ENCODE results near the gene TTC3.
"Not testable (repeated sequence)": the region's sequence is repeated elsewhere in the genome, so short reads cannot be mapped to it uniquely, and the experiment has no call there.

The TTC3 gene

DNA sequence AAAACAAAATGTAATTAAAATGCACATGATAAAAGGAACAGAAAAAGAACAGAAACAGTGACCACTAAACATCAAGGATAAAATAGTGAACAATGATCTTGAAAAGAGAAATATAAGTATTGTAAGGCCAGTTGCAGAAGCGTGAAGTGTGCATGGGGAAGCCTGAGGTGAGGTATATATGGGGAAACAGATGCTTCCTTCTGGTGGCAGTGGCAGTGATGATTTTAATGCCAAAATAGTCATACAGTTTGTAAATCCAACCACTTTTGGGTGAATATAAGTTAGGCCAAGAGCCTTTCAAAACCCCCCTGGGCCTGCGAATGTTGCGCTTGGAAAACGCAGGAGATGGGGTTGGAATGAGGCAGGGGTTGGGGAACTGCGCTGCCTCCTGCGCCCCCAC, 27.3 kb downstream of the TTC3 start:
- no peak for FAIRE-seq

DNA sequence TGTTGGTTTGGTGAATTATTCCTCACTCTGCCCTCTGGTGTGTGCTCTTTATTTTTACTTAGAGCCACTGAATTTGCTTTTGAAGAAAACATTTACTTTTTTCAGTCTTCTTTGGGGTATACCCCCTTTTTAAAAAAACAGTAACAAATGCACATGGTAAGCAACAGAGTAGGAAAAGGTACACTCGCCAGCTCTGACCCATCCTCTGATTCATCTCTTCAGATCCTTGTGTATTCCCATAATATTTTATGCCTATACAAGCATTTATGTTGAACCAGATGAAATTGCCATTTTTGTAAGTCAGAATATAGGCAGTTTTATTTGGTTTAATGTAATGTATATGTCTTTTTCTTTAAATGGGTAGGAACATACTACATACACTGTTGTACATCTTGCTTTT, 28.3 kb downstream of the TTC3 start:
- no peak for FAIRE-seq

DNA sequence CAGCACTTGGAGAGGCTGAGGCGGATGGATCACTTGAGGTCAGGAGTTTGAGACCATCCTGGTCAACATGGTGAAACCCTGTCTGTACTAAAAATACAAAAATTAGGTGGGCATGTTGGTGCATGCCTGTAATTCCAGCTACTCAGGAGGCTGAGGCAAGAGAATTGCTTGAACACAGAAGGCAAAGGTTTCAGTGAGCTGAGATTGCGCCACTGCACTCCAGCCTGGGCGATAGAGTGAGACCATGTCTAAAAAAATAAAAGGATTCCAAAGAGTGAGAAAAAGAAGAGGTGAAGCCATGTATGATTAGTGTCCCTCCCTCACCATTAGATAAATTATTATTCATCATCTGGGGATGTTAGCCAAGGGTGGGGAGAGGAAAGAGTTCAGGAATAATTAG, 29.7 kb downstream of the TTC3 start:
- FAIRE-seq, result not testable (repeated sequence)

DNA sequence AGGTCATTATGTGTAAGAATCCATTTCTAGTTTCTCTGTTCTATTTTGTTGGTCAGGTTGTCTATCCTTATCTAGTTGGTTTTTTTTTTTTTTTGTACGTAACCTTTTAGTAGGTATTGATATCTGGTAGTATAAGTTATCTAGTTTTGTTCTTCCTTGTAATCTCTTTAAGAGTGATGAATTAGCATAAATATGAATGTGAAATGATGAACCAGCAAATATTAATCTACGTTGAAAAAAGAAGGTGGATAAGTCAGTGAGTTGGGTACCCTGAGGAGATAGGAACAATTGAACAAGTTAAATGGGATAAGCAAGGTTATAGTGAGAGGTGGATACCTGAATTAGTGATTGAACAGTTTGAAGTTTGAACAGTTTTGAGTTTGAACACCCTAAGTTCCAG, 33.9 kb downstream of the TTC3 start:
- no peak for FAIRE-seq

DNA sequence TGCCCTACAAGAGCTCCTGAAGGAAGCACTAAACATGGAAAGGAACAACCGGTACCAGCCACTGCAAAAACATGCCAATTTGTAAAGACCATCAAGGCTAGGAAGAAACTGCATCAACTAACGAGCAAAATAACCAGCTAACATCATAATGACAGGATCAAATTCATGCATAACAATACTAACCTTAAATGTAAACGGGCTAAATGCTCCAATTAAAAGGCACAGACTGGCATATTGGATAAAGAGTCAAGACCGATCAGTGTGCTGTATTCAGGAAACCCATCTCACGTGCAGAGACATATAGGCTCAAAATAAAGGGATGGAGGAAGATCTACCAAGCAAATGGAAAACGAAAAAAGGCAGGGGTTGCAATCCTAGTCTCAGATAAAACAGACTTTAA, 38.0 kb downstream of the TTC3 start:
- FAIRE-seq, result not testable (repeated sequence)

DNA sequence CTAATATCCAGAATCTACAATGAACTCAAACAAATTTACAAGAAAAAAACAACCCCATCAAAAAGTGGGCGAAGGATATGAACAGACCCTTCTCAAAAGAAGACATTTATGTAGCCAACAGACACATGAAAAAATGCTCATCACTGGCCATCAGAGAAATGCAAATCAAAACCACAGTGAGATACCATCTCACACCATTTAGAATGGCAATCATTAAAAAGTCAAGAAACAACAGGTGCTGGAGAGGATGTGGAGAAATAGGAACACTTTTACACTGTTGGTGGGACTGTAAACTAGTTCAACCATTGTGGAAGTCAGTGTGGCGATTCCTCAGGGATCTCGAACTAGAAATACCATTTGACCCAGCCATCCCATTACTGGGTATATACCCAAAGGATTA, 41.2 kb downstream of the TTC3 start:
- FAIRE-seq, result not testable (repeated sequence)

DNA sequence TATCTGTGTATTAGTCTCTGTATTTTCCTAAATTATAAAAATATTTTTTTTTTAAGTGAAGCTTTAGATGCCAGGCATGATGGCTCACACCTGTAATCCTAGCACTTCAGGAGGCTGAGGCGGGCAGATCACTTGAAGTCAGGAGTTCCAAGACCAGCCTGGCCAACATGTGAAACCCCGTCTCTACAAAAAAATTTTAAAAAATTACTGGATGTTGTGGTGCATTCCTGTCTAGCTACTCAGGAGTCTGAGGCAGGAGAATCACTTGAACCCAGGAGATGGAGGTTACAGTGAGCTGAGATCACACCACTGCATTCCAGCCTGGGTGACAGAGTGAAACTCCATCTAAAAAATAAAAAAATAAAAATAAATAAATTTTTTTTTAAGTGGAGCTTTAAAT, 43.4 kb downstream of the TTC3 start:
- not testable (repeated sequence) for FAIRE-seq

DNA sequence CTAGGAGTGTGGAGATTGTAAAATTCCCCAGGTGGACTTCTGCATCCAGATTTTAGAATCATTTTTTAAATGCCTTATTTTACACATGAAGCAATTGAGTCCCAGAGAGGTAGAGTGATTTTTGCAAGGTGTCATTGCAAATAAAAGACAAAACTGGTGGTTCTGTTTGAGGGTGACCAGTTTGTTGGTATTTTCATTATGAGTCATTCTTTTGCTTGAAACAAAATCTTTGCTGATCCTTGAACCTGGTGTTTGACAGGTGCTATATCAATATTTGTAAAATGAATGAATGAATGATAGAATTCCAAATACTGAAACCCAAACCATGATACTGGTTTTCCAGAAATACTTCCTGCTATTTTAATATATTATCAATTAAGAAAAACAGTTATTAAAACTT, 44.1 kb downstream of the TTC3 start:
- FAIRE-seq, result no peak

DNA sequence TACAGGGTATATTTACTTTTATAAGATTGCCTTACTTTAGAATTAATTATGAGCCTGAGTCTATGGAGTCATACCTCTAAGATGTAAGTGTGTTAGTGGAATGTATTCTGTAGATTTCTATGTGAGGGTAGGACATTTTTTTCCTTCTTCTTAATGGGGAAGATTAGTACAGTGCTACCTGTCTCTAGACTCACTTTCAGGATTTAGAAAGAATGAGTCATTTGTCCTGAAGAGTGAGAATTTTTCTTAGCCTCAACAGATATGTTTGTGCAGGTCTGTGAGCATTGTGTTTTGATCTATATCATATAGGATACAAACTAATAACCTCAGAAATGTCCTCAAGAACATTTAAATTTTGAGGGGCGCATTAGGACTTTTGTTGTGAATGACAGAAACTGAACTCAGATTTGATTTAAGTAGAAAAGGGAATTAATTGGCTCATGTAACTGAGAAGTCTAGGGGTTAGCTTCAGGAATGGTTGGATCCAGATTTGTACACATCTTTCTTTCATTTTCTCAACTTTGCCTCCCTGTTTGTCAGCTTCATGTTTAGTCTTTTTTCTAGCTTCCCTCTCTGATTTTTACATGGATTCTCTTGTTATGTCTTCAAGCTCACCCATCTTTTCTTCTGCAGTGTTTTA, 45.3 kb downstream of the TTC3 start:
- no peak for FAIRE-seq

DNA sequence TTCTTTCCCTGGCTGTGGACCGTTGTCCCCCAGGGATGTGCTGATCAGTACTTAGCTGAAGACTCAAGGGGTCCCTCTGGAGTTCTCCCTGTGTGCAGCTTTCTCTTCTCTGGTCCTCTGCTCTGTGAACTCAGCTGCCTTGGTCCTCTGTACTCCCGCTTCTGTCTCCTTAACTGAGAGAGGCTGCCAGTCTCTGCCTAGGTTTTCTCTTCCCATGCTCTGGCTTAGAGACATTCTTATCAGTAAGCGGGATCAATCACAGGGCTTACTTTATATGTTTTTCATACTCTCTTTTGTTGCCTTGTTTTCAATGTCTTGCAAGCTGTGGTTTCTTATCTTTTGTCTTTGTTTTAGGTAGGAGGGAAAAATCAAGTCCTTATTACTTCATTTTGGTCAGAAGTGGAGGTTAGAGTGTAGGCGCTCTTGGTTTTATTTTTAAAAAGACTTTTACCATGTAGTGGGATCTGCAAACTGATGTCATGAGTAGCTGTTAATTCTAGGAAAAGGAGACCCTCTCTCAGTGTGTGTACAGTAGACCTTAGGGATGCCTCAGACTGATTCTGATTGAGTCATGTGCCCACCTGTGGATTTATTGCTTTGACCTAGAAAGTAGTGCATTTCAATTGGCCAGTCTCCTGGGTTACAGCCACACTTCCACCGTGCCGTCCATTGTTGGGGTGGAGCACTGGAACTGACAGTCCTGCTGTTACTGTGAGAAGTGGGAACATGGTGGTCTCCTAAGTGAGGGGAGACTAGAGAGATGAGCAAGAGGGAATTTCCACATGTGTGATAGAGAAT, 46.6 kb downstream of the TTC3 start:
- no peak for FAIRE-seq

DNA sequence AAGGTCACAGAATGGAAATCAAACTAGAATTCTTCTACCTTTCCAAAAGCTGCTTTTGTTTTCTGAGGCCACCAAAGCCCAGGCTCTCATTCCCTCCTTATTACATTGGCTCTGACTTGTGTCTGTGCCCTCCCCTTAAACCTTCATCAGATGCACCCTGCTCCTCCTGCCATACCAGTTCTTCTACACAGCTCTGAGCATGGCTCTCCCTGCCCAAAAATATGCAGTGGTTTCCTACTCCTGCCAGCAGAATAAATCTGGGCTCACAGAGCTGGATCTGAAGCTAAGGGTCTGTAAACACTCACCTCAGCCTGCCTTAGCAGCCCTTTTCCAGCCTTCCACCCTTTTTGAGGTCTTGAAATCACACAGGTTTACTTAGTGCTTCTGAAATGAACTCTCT, 55.0 kb downstream of the TTC3 start:
- no peak for FAIRE-seq

DNA sequence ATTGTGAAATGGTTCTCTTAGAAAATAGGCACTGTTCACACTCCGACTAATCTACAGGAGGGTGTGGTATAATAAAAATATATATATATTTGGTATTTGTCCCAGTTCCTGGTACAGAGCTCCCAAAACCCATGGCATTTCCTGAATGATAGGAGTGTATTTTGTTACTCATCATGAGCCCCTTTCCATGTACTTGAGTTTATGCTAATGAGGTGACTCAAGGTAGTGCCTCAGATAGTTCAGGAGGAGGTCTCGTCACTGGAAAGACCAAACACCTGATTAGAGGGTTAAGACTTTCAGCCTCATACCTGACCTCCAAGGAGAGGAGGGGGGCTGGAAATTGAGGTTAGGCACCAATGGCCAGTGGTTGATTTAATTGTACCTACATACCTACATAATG, 57.9 kb downstream of the TTC3 start:
- no peak for FAIRE-seq

DNA sequence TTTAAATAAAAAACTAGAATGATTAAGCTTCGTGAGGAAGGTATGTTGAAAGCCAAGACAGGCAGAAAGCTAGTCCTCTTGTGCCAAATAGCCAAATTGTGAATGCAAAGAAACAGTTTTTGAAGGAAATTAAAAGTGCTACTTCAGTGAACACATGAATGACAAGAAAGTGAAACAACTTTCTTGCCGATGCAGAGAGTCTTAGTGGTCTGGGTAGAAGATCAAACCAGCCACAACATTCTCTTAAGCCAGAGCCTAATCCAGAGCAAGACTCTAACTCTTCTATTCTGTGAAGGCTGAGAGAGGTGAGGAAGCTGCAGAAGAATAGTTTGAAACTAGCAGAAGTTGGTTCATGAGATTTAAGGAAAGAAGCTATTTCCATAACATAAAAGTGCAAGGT, 63.2 kb downstream of the TTC3 start:
- FAIRE-seq, result no peak

DNA sequence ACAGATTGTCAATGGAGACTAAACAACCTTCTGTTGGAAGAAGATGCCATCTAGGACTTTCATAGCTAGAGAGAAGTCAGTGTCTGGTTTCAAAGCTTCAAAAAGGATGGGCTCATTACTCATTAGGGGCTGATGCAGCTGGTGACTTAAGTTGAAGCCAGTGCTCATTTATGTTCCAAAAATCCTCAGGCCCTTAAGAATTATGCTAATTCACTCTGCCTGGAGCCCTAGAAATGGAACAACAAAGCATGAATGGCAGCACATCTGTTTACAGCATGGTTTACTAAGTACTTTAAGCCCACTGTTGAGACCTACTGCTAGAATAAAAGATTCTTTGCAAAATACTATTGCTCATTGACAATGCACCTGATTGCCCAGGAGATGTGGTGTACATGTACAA, 63.7 kb downstream of the TTC3 start:
- no peak for FAIRE-seq

DNA sequence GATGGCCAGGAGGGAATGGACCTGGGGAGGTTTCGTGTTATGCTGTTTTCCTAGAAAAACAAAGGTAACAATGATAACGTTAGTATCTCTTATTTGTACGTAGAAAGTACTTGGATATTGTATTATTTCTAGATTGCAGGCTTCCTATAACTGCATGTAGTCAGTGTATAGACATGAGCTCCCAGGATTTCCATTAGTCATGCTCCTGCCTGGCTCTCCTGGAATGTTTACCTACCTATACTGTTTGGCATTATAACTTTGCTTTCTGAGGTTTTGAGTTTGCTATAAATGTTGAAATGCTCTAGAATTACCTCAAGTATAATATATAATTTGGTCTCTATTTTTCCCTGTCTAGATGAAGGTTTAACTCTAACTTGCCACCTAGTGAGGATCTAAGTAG, 66.1 kb downstream of the TTC3 start:
- FAIRE-seq, result no peak

DNA sequence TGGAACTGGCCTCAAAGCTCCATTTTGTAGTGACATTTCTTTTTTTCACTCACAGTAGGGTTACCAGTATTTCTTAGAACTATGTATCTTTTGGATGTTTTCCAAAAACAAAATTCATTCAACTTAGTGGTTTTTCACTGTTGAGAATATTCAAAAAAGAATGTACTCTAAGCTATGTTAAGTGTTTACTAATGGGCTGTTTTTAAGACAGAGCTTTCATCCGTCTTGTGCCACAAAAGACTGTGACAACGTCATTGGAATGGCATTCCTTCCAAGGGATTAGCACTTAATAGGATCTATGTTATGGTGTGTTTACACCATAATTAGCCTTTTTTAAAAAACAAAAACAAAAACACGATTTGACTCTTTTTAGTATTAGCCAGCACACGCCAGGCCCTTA, 66.8 kb downstream of the TTC3 start:
- FAIRE-seq, result no peak

DNA sequence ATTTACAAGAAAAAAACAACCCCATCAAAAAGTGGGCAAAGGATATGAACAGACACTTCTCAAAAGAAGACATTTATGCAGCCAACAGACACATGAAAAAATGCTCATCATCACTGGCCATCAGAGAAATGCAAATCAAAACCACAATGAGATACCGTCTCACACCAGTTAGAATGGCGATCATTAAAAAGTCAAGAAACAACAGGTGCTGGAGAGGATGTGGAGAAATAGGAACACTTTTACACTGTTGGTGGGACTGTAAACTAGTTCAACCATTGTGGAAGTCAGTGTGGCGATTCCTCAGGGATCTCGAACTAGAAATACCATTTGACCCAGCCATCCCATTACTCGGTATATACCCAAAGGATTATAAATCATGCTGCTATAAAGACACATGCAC, 70.3 kb downstream of the TTC3 start:
- FAIRE-seq, result not testable (repeated sequence)

DNA sequence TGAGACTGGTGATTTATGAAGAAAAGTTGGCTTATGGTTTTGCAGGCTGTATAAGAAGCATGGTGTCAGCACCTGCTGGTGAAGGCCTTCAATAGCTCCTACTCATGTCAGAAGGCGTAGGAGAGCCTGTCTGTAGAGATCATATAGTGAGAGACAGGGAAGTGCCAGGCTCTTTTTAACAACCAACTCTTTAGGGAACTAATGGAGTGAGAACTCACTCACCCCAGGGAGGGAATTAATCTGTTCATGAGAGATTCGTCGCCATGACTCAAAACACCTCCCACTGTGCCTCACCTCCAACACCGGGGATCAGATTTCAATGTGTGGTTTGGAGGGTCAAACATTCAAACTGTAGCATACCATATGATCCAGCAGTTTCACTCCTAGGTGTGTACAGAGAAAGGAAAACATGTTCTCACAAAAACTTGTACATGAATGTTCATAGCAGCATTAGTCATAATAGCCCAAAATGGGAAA, 72.6 kb downstream of the TTC3 start:
- FAIRE-seq, result no peak

DNA sequence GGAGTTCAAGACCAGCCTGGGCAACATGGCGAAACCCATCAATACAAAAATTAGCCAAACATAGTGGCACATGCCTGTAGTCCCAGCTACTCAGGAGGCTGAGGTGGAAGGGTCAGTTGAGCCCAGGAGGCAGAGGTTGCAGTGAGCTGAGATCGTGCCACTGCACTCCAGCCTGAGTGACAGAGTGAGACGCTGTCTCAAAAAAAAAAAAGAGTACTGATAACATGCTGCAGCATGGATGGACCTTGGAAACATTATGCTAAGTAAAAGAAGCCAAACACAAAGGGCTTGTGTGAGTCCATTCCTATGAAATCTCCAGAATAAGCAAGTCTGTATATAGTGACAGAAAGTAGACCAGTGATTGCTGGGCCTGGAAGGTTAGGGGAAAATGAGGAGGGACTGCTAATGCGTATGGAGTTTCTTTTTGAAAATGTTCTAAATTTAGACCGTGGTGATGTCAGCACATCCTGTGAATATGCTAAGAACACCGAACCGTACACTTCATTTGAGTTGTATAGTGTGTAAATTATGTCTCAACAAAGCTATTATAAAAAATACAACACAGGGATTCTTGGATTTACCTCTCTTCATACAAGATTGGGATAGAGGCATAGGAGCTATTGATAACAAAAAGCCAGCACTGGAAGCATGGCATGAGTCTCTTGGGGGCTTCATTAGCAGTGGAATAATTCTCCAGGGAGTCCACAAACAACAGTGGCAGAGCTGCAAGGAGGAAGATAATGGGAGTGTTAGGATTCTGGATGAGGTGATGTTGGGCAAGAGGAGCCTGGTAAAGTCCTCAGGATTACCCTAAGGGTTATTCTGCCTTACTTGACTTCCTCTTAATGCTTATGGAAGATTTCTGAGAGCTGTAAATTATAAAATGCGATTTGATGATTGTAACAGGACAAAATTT, 73.5 kb downstream of the TTC3 start:
- no peak for FAIRE-seq

DNA sequence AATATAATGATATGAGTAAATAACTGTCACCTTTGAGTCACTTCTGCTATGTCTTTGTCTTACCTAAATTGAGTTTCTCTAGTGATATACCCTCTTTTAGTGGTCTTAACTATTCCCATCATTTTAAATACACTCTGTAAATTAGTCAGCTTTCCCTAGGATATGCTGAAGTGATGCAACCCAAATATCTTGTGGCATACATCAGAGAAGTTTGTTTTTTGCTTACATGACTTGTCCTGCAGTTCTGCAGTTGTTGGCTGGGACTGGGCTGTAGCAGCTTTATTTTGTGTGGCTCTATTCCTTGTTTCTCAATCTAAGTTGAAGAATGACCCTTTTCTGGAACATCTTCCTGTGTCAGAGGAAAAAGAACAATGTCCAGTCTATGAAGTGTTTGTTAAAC, 76.4 kb downstream of the TTC3 start:
- no peak for FAIRE-seq

DNA sequence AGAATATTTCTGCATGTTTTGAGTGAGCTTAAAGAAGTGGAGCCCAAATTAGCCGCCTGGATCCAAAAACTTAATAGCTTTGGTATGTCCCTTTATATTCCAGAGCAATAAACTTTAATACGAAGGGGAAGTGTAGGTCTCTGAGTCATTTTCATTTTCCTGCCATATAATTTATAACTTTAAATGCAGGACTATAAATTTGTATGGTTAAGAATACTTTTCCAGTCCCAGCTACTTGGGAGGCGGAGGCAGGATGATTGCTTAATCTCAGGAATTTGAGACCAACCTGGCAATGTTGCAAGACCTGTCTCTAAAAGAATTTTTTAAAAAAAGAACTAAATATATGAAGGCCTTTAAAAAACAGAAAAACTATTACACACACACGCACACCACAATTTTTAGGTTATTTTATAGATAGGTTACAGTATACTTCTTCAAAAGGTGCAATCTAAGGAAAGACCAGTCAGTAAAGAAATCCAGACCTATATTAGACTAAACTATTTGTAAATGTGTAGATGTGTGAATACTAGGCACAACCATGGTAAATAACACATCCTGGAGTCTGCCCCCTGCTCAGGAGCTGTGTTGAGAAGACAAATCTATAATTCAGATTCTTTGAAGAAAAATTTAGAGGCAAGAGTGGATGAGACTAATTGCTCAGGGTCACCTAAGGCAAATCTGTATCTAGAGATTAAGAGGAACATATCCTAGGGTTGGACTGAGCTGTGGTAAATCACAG, 80.3 kb downstream of the TTC3 start:
- no peak for FAIRE-seq

DNA sequence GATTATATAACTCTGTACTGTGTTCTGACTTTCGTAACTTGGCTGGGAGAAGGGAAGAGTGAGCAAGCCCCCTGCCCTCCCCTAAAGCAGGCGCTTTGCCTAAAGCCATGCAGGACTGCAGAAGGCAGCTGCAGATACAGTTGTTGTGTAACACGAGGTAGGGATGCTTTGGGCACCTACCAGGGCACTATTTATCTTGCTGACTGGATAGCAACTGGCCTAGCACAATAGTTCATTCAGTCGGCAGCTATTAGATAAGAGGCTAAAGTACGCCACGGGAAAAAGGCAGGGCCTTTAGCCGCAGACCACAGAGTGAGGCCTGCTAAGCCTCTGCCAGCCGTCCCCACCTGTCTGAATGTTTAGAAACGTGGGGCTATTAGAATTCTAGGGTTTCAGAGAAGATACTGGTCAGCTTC, 80.9 kb downstream of the TTC3 start:
- FAIRE-seq, result no peak

DNA sequence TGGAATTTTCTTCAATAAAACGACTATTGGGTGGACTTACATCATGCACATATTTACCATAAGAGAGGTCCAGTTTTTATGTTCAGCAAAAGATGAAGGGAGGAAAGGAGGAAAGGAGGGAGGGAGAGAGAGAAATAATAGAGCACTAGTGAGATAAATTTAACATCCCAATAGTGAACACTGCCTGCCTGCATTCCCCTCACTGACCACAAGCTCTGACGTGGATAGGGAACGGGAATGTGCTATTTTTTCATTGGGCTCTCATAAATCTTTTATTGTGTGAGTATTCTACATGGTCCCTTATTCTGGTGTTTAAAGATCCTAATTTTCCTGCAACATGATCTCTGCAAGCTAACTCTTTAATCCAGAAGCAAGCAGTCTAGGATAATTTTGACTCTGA, 82.1 kb downstream of the TTC3 start:
- no peak for FAIRE-seq
